Ramos (cell line): Measurements from ENCODE around the gene ST6GALNAC3.
"Not testable (repeated sequence)": the region's sequence is repeated elsewhere in the genome, so short reads cannot be mapped to it uniquely, and the experiment has no call there.

ENCODE experiments used
- in situ Hi-C: fragments of 300-500 bp; cut with MboI; formaldehyde crosslinking; loops from one replicate; pipeline ENCODE4 v1.14.3; 2022; ENCODE audit warnings: low sequenced_read_pairs; ENCODE audit not compliant: unreplicated experiment

The ST6GALNAC3 gene

GRCh38 chr1:76103034-76103433, 28.5 kb downstream of the ST6GALNAC3 start:
- in situ Hi-C loops: no loop called here

- in situ Hi-C loops: no loop called here
Measured at GRCh38 chr1:76105372-76105771, 30.8 kb downstream of the ST6GALNAC3 start.

GRCh38 chr1:76106251-76106650, 31.7 kb downstream of the ST6GALNAC3 start:
- in situ Hi-C loops: no loop called here

GRCh38 chr1:76106719-76107235, 32.2 kb downstream of the ST6GALNAC3 start:
- in situ Hi-C loops: no loop called here

- in situ Hi-C loops: no loop called here
Measured at GRCh38 chr1:76109404-76109803, 34.9 kb downstream of the ST6GALNAC3 start.

GRCh38 chr1:76109901-76110560, 35.5 kb downstream of the ST6GALNAC3 start:
- in situ Hi-C loops: no loop called here

GRCh38 chr1:76110666-76111065, 36.1 kb downstream of the ST6GALNAC3 start:
- in situ Hi-C loops: no loop called here

GRCh38 chr1:76112321-76112720, 37.8 kb downstream of the ST6GALNAC3 start:
- in situ Hi-C loops: not testable (repeated sequence)

GRCh38 chr1:76113446-76113845, 38.9 kb downstream of the ST6GALNAC3 start:
- in situ Hi-C loops: no loop called here

GRCh38 chr1:76115171-76115570, 40.6 kb downstream of the ST6GALNAC3 start:
- in situ Hi-C loops: no loop called here

GRCh38 chr1:76121850-76122249, 47.3 kb downstream of the ST6GALNAC3 start:
- in situ Hi-C loops: no loop called here

GRCh38 chr1:76122271-76122670, 47.7 kb downstream of the ST6GALNAC3 start:
- in situ Hi-C loops: no loop called here

GRCh38 chr1:76123411-76124064, 49.0 kb downstream of the ST6GALNAC3 start:
- in situ Hi-C loops: not testable (repeated sequence)

- in situ Hi-C loops: no loop called here
Measured at GRCh38 chr1:76124196-76124595, 49.6 kb downstream of the ST6GALNAC3 start.

GRCh38 chr1:76125473-76126219, 51.1 kb downstream of the ST6GALNAC3 start:
- in situ Hi-C loops: no loop called here

GRCh38 chr1:76128096-76128495, 53.5 kb downstream of the ST6GALNAC3 start:
- in situ Hi-C loops: no loop called here

- in situ Hi-C loops: no loop called here
Measured at GRCh38 chr1:76129731-76130130, 55.2 kb downstream of the ST6GALNAC3 start.

- in situ Hi-C loops: no loop called here
Measured at GRCh38 chr1:76130992-76131391, 56.4 kb downstream of the ST6GALNAC3 start.

- in situ Hi-C loops: no loop called here
Measured at GRCh38 chr1:76133977-76134376, 59.4 kb downstream of the ST6GALNAC3 start.

GRCh38 chr1:76135835-76136234, 61.3 kb downstream of the ST6GALNAC3 start:
- in situ Hi-C loops: no loop called here

- in situ Hi-C loops: no loop called here
Measured at GRCh38 chr1:76136894-76137293, 62.3 kb downstream of the ST6GALNAC3 start.
